ENCODE data around the gene IER3IP1. TPM values are rescaled to one million over a fixed set of nuclear protein-coding genes. Genes with fewer than 3 reads are reported as not detected.
A peak's percentile ranks its signal among the peaks of the same experiment; 100 is the strongest.
"Not testable (repeated sequence)": the region's sequence is repeated elsewhere in the genome, so short reads cannot be mapped to it uniquely, and the experiment has no call there.

Gene IER3IP1
- polyA plus RNA-seq (2012; ENCODE audit: low read depth, missing spikeins), result 13.7 TPM

- DNase-seq (ENCODE audit: insufficient read length, low spot score), result peak; percentile 73
- peak; percentile 75 for FAIRE-seq
- no peak for TF ChIP-seq PAX5 (IDR thresholded peaks at IDR 0.05; ENCODE audit: insufficient read depth, low read length, severe bottlenecking)
- peak; percentile 69 for TF ChIP-seq POLR2A (IDR thresholded peaks at IDR 0.05; ENCODE audit: low read depth, low read length)
- TF ChIP-seq TAF1 (IDR thresholded peaks at IDR 0.05; ENCODE audit: low read depth, low read length), result no peak; the same call in 1 of the 2 replicates
- no peak for TF ChIP-seq POU2F2 (IDR thresholded peaks at IDR 0.05; ENCODE audit: low read depth, low read length)
- TF ChIP-seq POLR2AphosphoS5 (IDR thresholded peaks at IDR 0.05; ENCODE audit: low read depth, low read length), result peak; percentile 52; the same call in 1 of the 2 replicates
- TF ChIP-seq SPI1 (IDR thresholded peaks at IDR 0.05; ENCODE audit: low read depth, low read length), result no peak
Measured at GRCh38 chr18:47175898-47176575, at the start of gene IER3IP1. IER3IP1 (minus strand) TSS chr18:47176364; CDS start chr18:47176277, 87 bp downstream.

GRCh38 chr18:47215554-47216138 is 39.5 kb upstream of the IER3IP1 start:
- DNase-seq (ENCODE audit: insufficient read length, low spot score), result peak; percentile 9
- TF ChIP-seq POU2F2 (IDR thresholded peaks at IDR 0.05; ENCODE audit: low read depth, low read length) (no peak), POLR2AphosphoS5 (IDR thresholded peaks at IDR 0.05; ENCODE audit: low read depth, low read length) (no peak)
- FAIRE-seq, result peak; percentile 41

DNA sequence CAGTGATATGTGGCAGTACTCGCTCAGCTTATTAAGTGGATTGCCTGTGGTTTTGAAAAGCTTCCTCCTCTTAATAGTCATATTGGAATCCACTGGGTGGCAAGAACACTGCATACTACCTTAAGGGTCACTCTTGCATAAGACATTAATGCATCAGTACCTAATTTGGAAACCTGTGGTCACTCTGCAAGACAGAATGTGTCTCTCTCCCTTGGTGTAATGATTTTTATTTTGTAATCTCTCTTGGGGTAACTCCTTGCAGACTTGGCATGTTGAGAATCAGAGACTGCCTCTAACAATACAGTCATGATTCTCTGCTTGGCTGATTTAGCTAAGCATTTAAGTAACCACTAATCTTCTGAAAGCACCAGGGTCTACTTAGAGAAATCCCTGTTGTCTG is 33.0 kb upstream of the IER3IP1 start:
- DNase-seq (ENCODE audit: insufficient read length, low spot score), result no peak
- no peak for TF ChIP-seq TAF1 (IDR thresholded peaks at IDR 0.05; ENCODE audit: low read depth, low read length)
- TF ChIP-seq PAX5 (IDR thresholded peaks at IDR 0.05; ENCODE audit: insufficient read depth, low read length, severe bottlenecking), result no peak
- no peak for TF ChIP-seq POLR2AphosphoS5 (IDR thresholded peaks at IDR 0.05; ENCODE audit: low read depth, low read length)
- TF ChIP-seq POLR2A (IDR thresholded peaks at IDR 0.05; ENCODE audit: low read depth, low read length), result no peak
- no peak for TF ChIP-seq POU2F2 (IDR thresholded peaks at IDR 0.05; ENCODE audit: low read depth, low read length)
- TF ChIP-seq SPI1 (IDR thresholded peaks at IDR 0.05; ENCODE audit: low read depth, low read length), result no peak
- FAIRE-seq, result no peak

GRCh38 chr18:47206945-47207637 is 30.9 kb upstream of the IER3IP1 start:
- FAIRE-seq (no peak), DNase-seq (ENCODE audit: insufficient read length, low spot score) (no peak)
- TF ChIP-seq POU2F2 (IDR thresholded peaks at IDR 0.05; ENCODE audit: low read depth, low read length), result no peak
- no peak for TF ChIP-seq SPI1 (IDR thresholded peaks at IDR 0.05; ENCODE audit: low read depth, low read length)
- TF ChIP-seq POLR2A (IDR thresholded peaks at IDR 0.05; ENCODE audit: low read depth, low read length), result no peak
- no peak for TF ChIP-seq TAF1 (IDR thresholded peaks at IDR 0.05; ENCODE audit: low read depth, low read length)
- TF ChIP-seq POLR2AphosphoS5 (IDR thresholded peaks at IDR 0.05; ENCODE audit: low read depth, low read length), result no peak
- TF ChIP-seq PAX5 (IDR thresholded peaks at IDR 0.05; ENCODE audit: insufficient read depth, low read length, severe bottlenecking), result no peak

DNA sequence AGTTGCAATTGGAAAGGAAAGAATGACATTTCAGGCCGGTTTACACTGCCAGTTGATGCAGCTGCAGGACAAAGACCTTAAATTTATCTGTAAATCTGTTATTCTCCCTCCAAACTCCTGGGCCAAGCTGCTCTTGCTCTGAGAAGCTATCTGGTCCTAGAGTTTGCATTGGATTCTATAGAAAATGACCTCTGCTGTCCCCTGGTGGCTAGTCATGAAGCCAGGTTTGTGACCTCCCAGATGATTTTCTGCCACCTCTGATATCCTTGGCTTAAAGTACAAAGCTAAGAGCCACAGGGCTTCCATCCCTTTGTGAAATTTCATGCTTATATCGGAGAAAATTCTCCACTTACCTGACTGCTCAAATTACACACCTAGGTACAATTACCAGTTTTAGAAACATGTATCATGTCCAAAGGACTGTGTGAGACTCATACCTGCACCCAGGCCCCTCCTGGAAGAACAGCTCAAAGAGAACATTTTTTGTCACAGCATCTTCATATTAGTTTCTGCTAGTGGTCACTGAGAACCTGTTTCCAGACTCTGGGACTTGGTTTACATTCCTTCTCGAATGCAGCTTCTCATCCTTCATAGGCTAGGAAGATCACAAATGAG is 28.9 kb upstream of the IER3IP1 start:
- no peak for TF ChIP-seq POLR2A (IDR thresholded peaks at IDR 0.05; ENCODE audit: low read depth, low read length)
- TF ChIP-seq SPI1 (IDR thresholded peaks at IDR 0.05; ENCODE audit: low read depth, low read length), result no peak
- no peak for TF ChIP-seq TAF1 (IDR thresholded peaks at IDR 0.05; ENCODE audit: low read depth, low read length)
- no peak for TF ChIP-seq POLR2AphosphoS5 (IDR thresholded peaks at IDR 0.05; ENCODE audit: low read depth, low read length)
- TF ChIP-seq POU2F2 (IDR thresholded peaks at IDR 0.05; ENCODE audit: low read depth, low read length), result no peak
- no peak for TF ChIP-seq PAX5 (IDR thresholded peaks at IDR 0.05; ENCODE audit: insufficient read depth, low read length, severe bottlenecking)
- FAIRE-seq, result peak; percentile 41
- DNase-seq (ENCODE audit: insufficient read length, low spot score), result no peak

GRCh38 chr18:47203626-47204464 is 27.7 kb upstream of the IER3IP1 start:
- FAIRE-seq (no peak), DNase-seq (ENCODE audit: insufficient read length, low spot score) (no peak)
- TF ChIP-seq POLR2A (IDR thresholded peaks at IDR 0.05; ENCODE audit: low read depth, low read length), result no peak
- no peak for TF ChIP-seq PAX5 (IDR thresholded peaks at IDR 0.05; ENCODE audit: insufficient read depth, low read length, severe bottlenecking)
- TF ChIP-seq POU2F2 (IDR thresholded peaks at IDR 0.05; ENCODE audit: low read depth, low read length), result no peak
- TF ChIP-seq TAF1 (IDR thresholded peaks at IDR 0.05; ENCODE audit: low read depth, low read length), result no peak
- TF ChIP-seq POLR2AphosphoS5 (IDR thresholded peaks at IDR 0.05; ENCODE audit: low read depth, low read length), result no peak
- TF ChIP-seq SPI1 (IDR thresholded peaks at IDR 0.05; ENCODE audit: low read depth, low read length), result no peak

DNA sequence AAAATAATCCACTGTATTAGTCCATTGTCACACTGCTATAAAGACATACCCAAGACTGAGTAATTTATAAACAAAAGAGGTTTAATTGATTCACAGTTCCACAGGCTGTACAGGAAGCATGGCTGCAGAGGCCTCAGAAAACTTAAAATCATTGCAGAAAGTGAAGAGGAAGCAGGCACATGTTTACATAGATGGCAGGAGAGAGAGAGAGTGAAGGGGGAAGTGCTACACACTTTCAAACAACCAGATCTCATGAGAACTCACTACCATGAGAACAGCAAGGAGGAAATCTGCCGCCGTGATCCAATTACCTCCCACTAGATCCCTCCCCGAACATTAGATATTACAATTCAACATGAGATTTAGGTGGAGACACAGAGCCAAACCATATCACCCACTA is 19.8 kb upstream of the IER3IP1 start:
- FAIRE-seq; DNase-seq (ENCODE audit: insufficient read length, low spot score): not testable (repeated sequence)

DNA sequence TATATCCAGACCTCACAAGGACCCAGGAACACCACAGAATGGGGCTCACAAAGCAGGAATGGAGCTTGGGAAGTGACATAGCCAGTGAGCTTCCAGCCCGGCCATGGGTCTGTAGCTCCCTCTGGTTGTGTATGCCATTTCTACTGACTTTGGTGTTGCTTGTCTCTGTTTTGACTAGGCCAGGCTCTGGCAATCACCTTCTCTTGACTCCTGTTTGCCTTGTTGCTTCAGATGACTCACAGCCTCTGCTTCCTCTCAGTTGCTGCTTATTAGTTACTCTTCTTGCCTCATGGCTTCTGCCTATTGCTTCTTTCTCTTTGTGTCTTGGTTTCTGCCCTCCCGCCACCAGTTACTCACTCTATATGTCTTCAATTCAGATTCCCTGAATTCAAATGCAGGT is 15.8 kb upstream of the IER3IP1 start:
- TF ChIP-seq TAF1 (IDR thresholded peaks at IDR 0.05; ENCODE audit: low read depth, low read length) (no peak), POLR2AphosphoS5 (IDR thresholded peaks at IDR 0.05; ENCODE audit: low read depth, low read length) (no peak), SPI1 (IDR thresholded peaks at IDR 0.05; ENCODE audit: low read depth, low read length) (no peak), POLR2A (IDR thresholded peaks at IDR 0.05; ENCODE audit: low read depth, low read length) (no peak), PAX5 (IDR thresholded peaks at IDR 0.05; ENCODE audit: insufficient read depth, low read length, severe bottlenecking) (no peak), POU2F2 (IDR thresholded peaks at IDR 0.05; ENCODE audit: low read depth, low read length) (no peak)
- DNase-seq (ENCODE audit: insufficient read length, low spot score) (no peak), FAIRE-seq (no peak)

- TF ChIP-seq POLR2AphosphoS5 (IDR thresholded peaks at IDR 0.05; ENCODE audit: low read depth, low read length), result no peak
- no peak for TF ChIP-seq POU2F2 (IDR thresholded peaks at IDR 0.05; ENCODE audit: low read depth, low read length)
- no peak for TF ChIP-seq TAF1 (IDR thresholded peaks at IDR 0.05; ENCODE audit: low read depth, low read length)
- DNase-seq (ENCODE audit: insufficient read length, low spot score), result no peak
- FAIRE-seq, result no peak
Measured at GRCh38 chr18:47187721-47188120, 11.6 kb upstream of the IER3IP1 start.

Measured in GM12891 (cell line).